A549 (cell line): ENCODE results near the gene CCDC102B. TPM values are rescaled to one million over a fixed set of nuclear protein-coding genes. Genes with fewer than 3 reads are reported as not detected.

Experiments
- ATAC-seq, 2 experiments: fragments of 200-7000 bp in 1 of 2; fragments of >200 bp in 1 of 2; cut with Nextera tagmentation in 1 of 2; cut with Tn5 transposase in 1 of 2; 3 replicates each; pipeline versions ENCODE4 v1.8.0 to v1.9.1; 2018 to 2020; ENCODE audit warnings: mild to moderate bottlenecking in 1 of 2, moderate library complexity in 1 of 2
- CTCF ChIA-PET: fragments of 300-600 bp; sonication (Branson Sonifier 250); formaldehyde crosslinking; extraction: SDS; loops from one replicate; lab custom pipeline; 2021; ENCODE audit warnings: antibody characterized with exemption, inconsistent platforms; lab: Yijun Ruan, JAX
- POLR2A ChIA-PET: fragments of 350-600 bp; formaldehyde crosslinking; extraction: SDS; loops from one replicate; lab custom pipeline; 2021; ENCODE audit warnings: antibody characterized with exemption, inconsistent platforms; lab: Yijun Ruan, JAX
- DNase-seq, 2 experiments: peaks; one replicate each; pipeline versions ENCODE4 v3.0.0 to v3.0.0-alpha.2; 2011 to 2016; ENCODE audit warnings: low read depth in 1 of 2, low spot score in 1 of 2
- FAIRE-seq: peaks from 2 replicates; lab custom pipeline; 2011; peaks lifted over from hg19 to GRCh38; lab: Jason Lieb, UNC
- H3K27ac ChIP-seq, 2 experiments: fragments of >200 bp; sonication (Bioruptor Twin); formaldehyde crosslinking; 3 replicates each; pipeline ENCODE4 v1.5.1; 2016 to 2017
- H3K4me1 ChIP-seq: fragments of >200 bp; sonication (Bioruptor Twin); formaldehyde crosslinking; 3 replicates; pipeline ENCODE4 v1.6.1; 2016
- H3K4me2 ChIP-seq: fragments of >200 bp; sonication (Bioruptor Twin); formaldehyde crosslinking; 3 replicates; pipeline ENCODE4 v1.6.1; 2016
- H3K4me3 ChIP-seq: fragments of >200 bp; sonication (Bioruptor Twin); formaldehyde crosslinking; 3 replicates; pipeline ENCODE4 v1.5.1; 2016
- H3K9me3 ChIP-seq: fragments of >200 bp; sonication (Bioruptor Twin); formaldehyde crosslinking; 3 replicates; pipeline ENCODE4 v1.6.1; 2016
- CBX2 ChIP-seq: fragments of 200-600 bp; sonication (generic); IDR thresholded peaks from 2 replicates; pipeline ENCODE4 v1.6.1; 2016; ENCODE audit warnings: low read depth, mild to moderate bottlenecking, borderline replicate concordance
- CBX8 ChIP-seq: fragments of 200-600 bp; sonication (generic); IDR thresholded peaks from 2 replicates; pipeline ENCODE4 v1.6.1; 2016
- CEBPB ChIP-seq, 2 experiments: fragments of >200 bp in 1 of 2; sonication (Bioruptor Twin) in 1 of 2; formaldehyde crosslinking in 1 of 2; IDR thresholded peaks; 2 replicates each; pipeline ENCODE4 v1.6.1; 2012 to 2016
- CHD2 ChIP-seq: fragments of 150-350 bp; IDR thresholded peaks from 2 replicates; pipeline ENCODE4 v1.6.1; 2014; ENCODE audit warnings: low read length; ENCODE audit not compliant: partially characterized antibody
- EP300 ChIP-seq, 2 experiments: fragments of >200 bp; sonication (Bioruptor Twin); formaldehyde crosslinking; IDR thresholded peaks; 2 replicates in 1 of 2; 3 replicates in 1 of 2; pipeline ENCODE4 v1.6.1; 2016 to 2017
- GATA3 ChIP-seq: IDR thresholded peaks from 2 replicates; pipeline ENCODE4 v1.6.1; 2012; ENCODE audit warnings: borderline replicate concordance
- HEYL ChIP-seq: fragments of 250-450 bp; sonication (Bioruptor Pico); IDR thresholded peaks from 2 replicates; pipeline ENCODE4 v1.8.0; 2021; ENCODE audit warnings: mild to moderate bottlenecking, moderate library complexity
- MYC ChIP-seq: IDR thresholded peaks from 2 replicates; pipeline ENCODE4 v1.6.1; 2012; ENCODE audit warnings: mild to moderate bottlenecking, inconsistent platforms, low read length, improper control_type of control experiment, borderline replicate concordance
- NPAS2 ChIP-seq: fragments of 250-450 bp; sonication (Bioruptor Pico); IDR thresholded peaks from 2 replicates; pipeline ENCODE4 v1.8.0; 2022; ENCODE audit warnings: mild to moderate bottlenecking, moderate library complexity, borderline replicate concordance
- POLR2AphosphoS2 ChIP-seq: conservative IDR thresholded peaks from 2 replicates; pipeline ENCODE4 v1.6.1; 2012; ENCODE audit warnings: low read length, improper control_type of control experiment, inconsistent platforms
- RAD21 ChIP-seq, 2 experiments: fragments of >200 bp in 1 of 2; sonication (Bioruptor Twin) in 1 of 2; formaldehyde crosslinking in 1 of 2; IDR thresholded peaks in 1 of 2; conservative IDR thresholded peaks in 1 of 2; 2 replicates in 1 of 2; 3 replicates in 1 of 2; pipeline ENCODE4 v1.6.1; 2012 to 2018; ENCODE audit warnings: inconsistent platforms in 1 of 2
- RARB ChIP-seq: fragments of 250-450 bp; sonication (Bioruptor Pico); IDR thresholded peaks from 2 replicates; pipeline ENCODE4 v1.8.0; 2021; ENCODE audit warnings: mild to moderate bottlenecking, moderate library complexity
- RNF2 ChIP-seq: fragments of 200-600 bp; sonication (generic); IDR thresholded peaks from 2 replicates; pipeline ENCODE4 v1.6.1; 2016; ENCODE audit warnings: low read depth, mild to moderate bottlenecking, antibody characterized with exemption, moderate library complexity, borderline replicate concordance
- SREBF2 ChIP-seq: fragments of 450-650 bp; IDR thresholded peaks from 2 replicates; pipeline ENCODE4 v1.6.1; 2014; ENCODE audit warnings: mild to moderate bottlenecking, moderate library complexity
- ZC3H11A ChIP-seq: fragments of 450-650 bp; IDR thresholded peaks from 2 replicates; pipeline ENCODE4 v1.6.1; 2014; ENCODE audit warnings: antibody characterized with exemption, mild to moderate bottlenecking
- ZFP36 ChIP-seq: fragments of 450-650 bp; IDR thresholded peaks from 2 replicates; pipeline ENCODE4 v1.6.1; 2014; ENCODE audit warnings: borderline replicate concordance; ENCODE audit not compliant: partially characterized antibody
- WGBS: methylation state at CpG from one replicate; pipeline ENCODE4 v1.1.6; 2017; ENCODE audit errors: missing lambda C conversion rate; 5-methylcytosine and 5-hydroxymethylcytosine counted together
- polyA plus RNA-seq, 4 experiments: library from polyadenylated mRNA; depleted of rRNA in 3 of 4; stranded (reverse); fragments of >200 nt; fragmentation: RNase III in 1 of 4; extraction: RNeasy Plus Mini Kit Qiagen cat#74134 plus additional on column Dnase treatment in 1 of 4; gene quantifications; 2 replicates in 3 of 4; 3 replicates in 1 of 4; pipeline ENCODE4 v1.2.3, GENCODE V29; 2011 to 2017
- TF ChIP-seq, protein P1 (sequence below): fragments of 200-600 bp; sonication (generic); IDR thresholded peaks from 2 replicates; pipeline ENCODE4 v1.6.1; 2016; ENCODE audit warnings: antibody characterized with exemption, mild to moderate bottlenecking, moderate library complexity
- TF ChIP-seq, protein P2 (sequence below): fragments of 250-450 bp; sonication (Bioruptor Pico); IDR thresholded peaks from 2 replicates; pipeline ENCODE4 v1.5.0; 2020; ENCODE audit warnings: low read depth, mild to moderate bottlenecking, moderate library complexity

Gene CCDC102B
- polyA plus RNA-seq, 2 of the 4 experiments (the other 2 are of a cell fraction), result 1.2 to 1.6 TPM

- TF ChIP-seq, protein P1, sequence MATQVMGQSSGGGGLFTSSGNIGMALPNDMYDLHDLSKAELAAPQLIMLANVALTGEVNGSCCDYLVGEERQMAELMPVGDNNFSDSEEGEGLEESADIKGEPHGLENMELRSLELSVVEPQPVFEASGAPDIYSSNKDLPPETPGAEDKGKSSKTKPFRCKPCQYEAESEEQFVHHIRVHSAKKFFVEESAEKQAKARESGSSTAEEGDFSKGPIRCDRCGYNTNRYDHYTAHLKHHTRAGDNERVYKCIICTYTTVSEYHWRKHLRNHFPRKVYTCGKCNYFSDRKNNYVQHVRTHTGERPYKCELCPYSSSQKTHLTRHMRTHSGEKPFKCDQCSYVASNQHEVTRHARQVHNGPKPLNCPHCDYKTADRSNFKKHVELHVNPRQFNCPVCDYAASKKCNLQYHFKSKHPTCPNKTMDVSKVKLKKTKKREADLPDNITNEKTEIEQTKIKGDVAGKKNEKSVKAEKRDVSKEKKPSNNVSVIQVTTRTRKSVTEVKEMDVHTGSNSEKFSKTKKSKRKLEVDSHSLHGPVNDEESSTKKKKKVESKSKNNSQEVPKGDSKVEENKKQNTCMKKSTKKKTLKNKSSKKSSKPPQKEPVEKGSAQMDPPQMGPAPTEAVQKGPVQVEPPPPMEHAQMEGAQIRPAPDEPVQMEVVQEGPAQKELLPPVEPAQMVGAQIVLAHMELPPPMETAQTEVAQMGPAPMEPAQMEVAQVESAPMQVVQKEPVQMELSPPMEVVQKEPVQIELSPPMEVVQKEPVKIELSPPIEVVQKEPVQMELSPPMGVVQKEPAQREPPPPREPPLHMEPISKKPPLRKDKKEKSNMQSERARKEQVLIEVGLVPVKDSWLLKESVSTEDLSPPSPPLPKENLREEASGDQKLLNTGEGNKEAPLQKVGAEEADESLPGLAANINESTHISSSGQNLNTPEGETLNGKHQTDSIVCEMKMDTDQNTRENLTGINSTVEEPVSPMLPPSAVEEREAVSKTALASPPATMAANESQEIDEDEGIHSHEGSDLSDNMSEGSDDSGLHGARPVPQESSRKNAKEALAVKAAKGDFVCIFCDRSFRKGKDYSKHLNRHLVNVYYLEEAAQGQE, result no peak
- TF ChIP-seq NPAS2 (CRISPR knock-in tag) (no peak), CBX2 (no peak)
These were observed 767 bp upstream of the CCDC102B start (continued) for GRCh38 chr18:68796936-68797690.

- Histone ChIP-seq H3K9me3 (no peaks in the 10 kb centered on the region), H3K4me1 (no peaks in the 10 kb centered on the region), H3K4me3 (no peak overlapping the region), H3K27ac (no peak overlapping the region), H3K4me2 (no peak overlapping the region)
- CTCF ChIA-PET, result no interaction called here
- DNase-seq (no peak), ATAC-seq (no peak), FAIRE-seq (no peak)
- TF ChIP-seq RARB (CRISPR knock-in tag) (no peak), RAD21 (conservative IDR thresholded peaks at IDR 0.05 in 1 of 2, IDR thresholded peaks at IDR 0.05 in 1 of 2) (no peak), GATA3 (no peak), CBX8 (no peak), CBX2 (no peak), ZFP36 (no peak), HEYL (CRISPR knock-in tag) (no peak)
- 9% methylated on average over 7 of the region's 7 CpGs for WGBS
- POLR2A ChIA-PET, result no interaction called here
These were observed 2.2 kb downstream of the CCDC102B start for GRCh38 chr18:68800075-68800474.

DNA sequence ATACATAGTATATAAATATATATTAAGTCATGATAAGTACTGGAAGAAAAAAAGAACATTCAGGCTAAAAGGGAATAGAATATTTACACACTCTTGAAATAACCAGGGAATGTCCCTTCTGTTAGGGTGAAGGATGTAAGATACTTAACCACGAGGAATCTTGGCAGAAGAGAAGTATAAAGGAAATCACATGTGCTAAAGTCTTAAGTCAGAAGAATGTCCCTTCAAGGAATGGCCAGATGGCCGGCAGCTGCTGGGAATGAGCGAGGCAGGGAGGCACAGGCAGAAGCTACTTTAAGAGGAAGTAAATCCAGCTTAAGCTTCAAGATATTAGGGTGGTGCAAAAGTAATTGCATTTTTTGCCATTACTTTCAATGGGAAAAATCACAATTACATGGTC, 5.5 kb downstream of the CCDC102B start:
- Histone ChIP-seq H3K9me3 (no peaks in the 10 kb centered on the region), H3K4me3 (no peak overlapping the region), H3K4me1 (no peaks in the 10 kb centered on the region), H3K4me2 (no peak overlapping the region), H3K27ac (no peak overlapping the region)
- ChIA-PET POLR2A (no interaction called here), CTCF (no interaction called here)
- FAIRE-seq (no peak), DNase-seq (no peak), ATAC-seq (no peak)
- TF ChIP-seq, protein P2, sequence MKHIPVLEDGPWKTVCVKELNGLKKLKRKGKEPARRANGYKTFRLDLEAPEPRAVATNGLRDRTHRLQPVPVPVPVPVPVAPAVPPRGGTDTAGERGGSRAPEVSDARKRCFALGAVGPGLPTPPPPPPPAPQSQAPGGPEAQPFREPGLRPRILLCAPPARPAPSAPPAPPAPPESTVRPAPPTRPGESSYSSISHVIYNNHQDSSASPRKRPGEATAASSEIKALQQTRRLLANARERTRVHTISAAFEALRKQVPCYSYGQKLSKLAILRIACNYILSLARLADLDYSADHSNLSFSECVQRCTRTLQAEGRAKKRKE, result no peak
- no peak for TF ChIP-seq POLR2AphosphoS2
- TF ChIP-seq MYC, result no peak
- no peak for TF ChIP-seq CEBPB (IDR thresholded peaks at IDR 0.05)
- 33% methylated on average over 3 of the region's 3 CpGs for WGBS

GRCh38 chr18:68817584-68817983, 19.7 kb downstream of the CCDC102B start:
- Histone ChIP-seq H3K4me3 (no peak overlapping the region), H3K27ac (no peak overlapping the region), H3K9me3 (no peaks in the 10 kb centered on the region), H3K4me2 (no peak overlapping the region), H3K4me1 (no peaks in the 10 kb centered on the region)
- DNase-seq (no peak), ATAC-seq (no peak), FAIRE-seq (no peak)
- ChIA-PET CTCF (no interaction called here), POLR2A (no interaction called here)
- no peak for TF ChIP-seq ZC3H11A
- no peak for TF ChIP-seq GATA3
- TF ChIP-seq SREBF2, result no peak
- TF ChIP-seq EP300 (IDR thresholded peaks at IDR 0.05), result no peak
- TF ChIP-seq CHD2, result no peak
- TF ChIP-seq RNF2, result no peak
- no peak for TF ChIP-seq ZFP36
- WGBS, result 17% methylated on average over 3 of the region's 3 CpGs
